ENCODE data around the gene KREMEN2.
"Not testable (repeated sequence)": the region's sequence is repeated elsewhere in the genome, so short reads cannot be mapped to it uniquely, and the experiment has no call there.

KREMEN2 gene

GRCh38 chr16:2963723-2964474 lies at the start of gene KREMEN2:
KREMEN2 (plus strand) TSS chr16:2964275; CDS start chr16:2964521, 246 bp downstream.
- DNase-seq (ENCODE audit: low spot score) = no peak

GRCh38 chr16:2915196-2915929 lies 48.7 kb upstream of the KREMEN2 start:
- no peak for DNase-seq (ENCODE audit: low spot score)

GRCh38 chr16:2919511-2920255 lies 44.4 kb upstream of the KREMEN2 start:
- DNase-seq (ENCODE audit: low spot score) = peak; percentile 69

GRCh38 chr16:2923481-2923880 lies 40.6 kb upstream of the KREMEN2 start:
- no peak for DNase-seq (ENCODE audit: low spot score)

GRCh38 chr16:2924901-2925755 lies 38.9 kb upstream of the KREMEN2 start:
- DNase-seq (ENCODE audit: low spot score) = no peak

- no peak for DNase-seq (ENCODE audit: low spot score)
Observed at GRCh38 chr16:2925951-2926649, 38.0 kb upstream of the KREMEN2 start.

- no peak for DNase-seq (ENCODE audit: low spot score)
Observed at GRCh38 chr16:2926650-2926999, 37.5 kb upstream of the KREMEN2 start.

- DNase-seq (ENCODE audit: low spot score) = peak; percentile 81
Observed at GRCh38 chr16:2927010-2927646, 36.9 kb upstream of the KREMEN2 start.

GRCh38 chr16:2928151-2928550 lies 35.9 kb upstream of the KREMEN2 start:
- DNase-seq (ENCODE audit: low spot score) = not testable (repeated sequence)

- no peak for DNase-seq (ENCODE audit: low spot score)
Observed at GRCh38 chr16:2928796-2929195, 35.3 kb upstream of the KREMEN2 start.

GRCh38 chr16:2929693-2930092 lies 34.4 kb upstream of the KREMEN2 start:
- DNase-seq (ENCODE audit: low spot score) = no peak

- no peak for DNase-seq (ENCODE audit: low spot score)
Observed at GRCh38 chr16:2930236-2930635, 33.8 kb upstream of the KREMEN2 start.

GRCh38 chr16:2931231-2931914 lies 32.7 kb upstream of the KREMEN2 start:
- not testable (repeated sequence) for DNase-seq (ENCODE audit: low spot score)

GRCh38 chr16:2933136-2933535 lies 30.9 kb upstream of the KREMEN2 start:
- no peak for DNase-seq (ENCODE audit: low spot score)

GRCh38 chr16:2933701-2934100 lies 30.4 kb upstream of the KREMEN2 start:
- DNase-seq (ENCODE audit: low spot score) = no peak

GRCh38 chr16:2934450-2934849 lies 29.6 kb upstream of the KREMEN2 start:
- DNase-seq (ENCODE audit: low spot score) = no peak

GRCh38 chr16:2936436-2937011 lies 27.6 kb upstream of the KREMEN2 start:
- DNase-seq (ENCODE audit: low spot score) = no peak

GRCh38 chr16:2937170-2937569 lies 26.9 kb upstream of the KREMEN2 start:
- no peak for DNase-seq (ENCODE audit: low spot score)

GRCh38 chr16:2938206-2938605 lies 25.9 kb upstream of the KREMEN2 start:
- no peak for DNase-seq (ENCODE audit: low spot score)

GRCh38 chr16:2939968-2940367 lies 24.1 kb upstream of the KREMEN2 start:
- DNase-seq (ENCODE audit: low spot score) = no peak

Data from putamen (tissue), 1 donor.